SK-N-MC (cell line): ENCODE data around the gene MRGPRF.

ENCODE experiments used
- EZH2 ChIP-seq: fragments of 200-600 bp; sonication (generic); IDR thresholded peaks from one replicate; pipeline ENCODE4 v1.6.1; 2017; ENCODE audit warnings: antibody characterized with exemption
- POLR2AphosphoS5 ChIP-seq: IDR thresholded peaks from 2 replicates; pipeline ENCODE4 v1.6.1; 2012; ENCODE audit warnings: mild to moderate bottlenecking, low read depth, low read length, borderline replicate concordance

- no peak for TF ChIP-seq POLR2AphosphoS5
- no peak for TF ChIP-seq EZH2
Observed at GRCh38 chr11:68998390-68998911, 14.6 kb downstream of the MRGPRF start.
